Measurements from ENCODE around the gene AIP.

GRCh38 chr11:67441098-67441563 is 41.7 kb upstream of the AIP start:
- TF ChIP-seq, protein P1, sequence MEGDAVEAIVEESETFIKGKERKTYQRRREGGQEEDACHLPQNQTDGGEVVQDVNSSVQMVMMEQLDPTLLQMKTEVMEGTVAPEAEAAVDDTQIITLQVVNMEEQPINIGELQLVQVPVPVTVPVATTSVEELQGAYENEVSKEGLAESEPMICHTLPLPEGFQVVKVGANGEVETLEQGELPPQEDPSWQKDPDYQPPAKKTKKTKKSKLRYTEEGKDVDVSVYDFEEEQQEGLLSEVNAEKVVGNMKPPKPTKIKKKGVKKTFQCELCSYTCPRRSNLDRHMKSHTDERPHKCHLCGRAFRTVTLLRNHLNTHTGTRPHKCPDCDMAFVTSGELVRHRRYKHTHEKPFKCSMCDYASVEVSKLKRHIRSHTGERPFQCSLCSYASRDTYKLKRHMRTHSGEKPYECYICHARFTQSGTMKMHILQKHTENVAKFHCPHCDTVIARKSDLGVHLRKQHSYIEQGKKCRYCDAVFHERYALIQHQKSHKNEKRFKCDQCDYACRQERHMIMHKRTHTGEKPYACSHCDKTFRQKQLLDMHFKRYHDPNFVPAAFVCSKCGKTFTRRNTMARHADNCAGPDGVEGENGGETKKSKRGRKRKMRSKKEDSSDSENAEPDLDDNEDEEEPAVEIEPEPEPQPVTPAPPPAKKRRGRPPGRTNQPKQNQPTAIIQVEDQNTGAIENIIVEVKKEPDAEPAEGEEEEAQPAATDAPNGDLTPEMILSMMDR (conservative IDR thresholded peaks at IDR 0.05; ENCODE audit: low read depth, low read length) = no peak
- TF ChIP-seq EZH2 (IDR thresholded peaks at IDR 0.05; ENCODE audit: low read length, unreplicated experiment) = no peak
